GM12891 (cell line): ENCODE measurements around the gene TTC7B.

Source experiments
- PAX5 ChIP-seq: IDR thresholded peaks from 2 replicates; pipeline ENCODE4 v1.6.1; 2011; ENCODE audit warnings: low read length, moderate library complexity, mild to moderate bottlenecking; ENCODE audit not compliant: insufficient read depth, severe bottlenecking
- POLR2A ChIP-seq: IDR thresholded peaks from 2 replicates; pipeline ENCODE4 v1.6.1; 2011; ENCODE audit warnings: low read depth, low read length, control low read depth
- POLR2AphosphoS5 ChIP-seq: IDR thresholded peaks from 2 replicates; pipeline ENCODE4 v1.6.1; 2011; ENCODE audit warnings: low read depth, low read length, control low read depth
- POU2F2 ChIP-seq: IDR thresholded peaks from 2 replicates; pipeline ENCODE4 v1.6.1; 2011; ENCODE audit warnings: low read depth, mild to moderate bottlenecking, control low read depth, low read length, moderate library complexity
- SPI1 ChIP-seq: IDR thresholded peaks from 2 replicates; pipeline ENCODE4 v1.6.1; 2011; ENCODE audit warnings: low read depth, low read length, control low read depth
- TAF1 ChIP-seq: IDR thresholded peaks from 2 replicates; pipeline ENCODE4 v1.6.1; 2011; ENCODE audit warnings: low read depth, low read length, control low read depth

DNA sequence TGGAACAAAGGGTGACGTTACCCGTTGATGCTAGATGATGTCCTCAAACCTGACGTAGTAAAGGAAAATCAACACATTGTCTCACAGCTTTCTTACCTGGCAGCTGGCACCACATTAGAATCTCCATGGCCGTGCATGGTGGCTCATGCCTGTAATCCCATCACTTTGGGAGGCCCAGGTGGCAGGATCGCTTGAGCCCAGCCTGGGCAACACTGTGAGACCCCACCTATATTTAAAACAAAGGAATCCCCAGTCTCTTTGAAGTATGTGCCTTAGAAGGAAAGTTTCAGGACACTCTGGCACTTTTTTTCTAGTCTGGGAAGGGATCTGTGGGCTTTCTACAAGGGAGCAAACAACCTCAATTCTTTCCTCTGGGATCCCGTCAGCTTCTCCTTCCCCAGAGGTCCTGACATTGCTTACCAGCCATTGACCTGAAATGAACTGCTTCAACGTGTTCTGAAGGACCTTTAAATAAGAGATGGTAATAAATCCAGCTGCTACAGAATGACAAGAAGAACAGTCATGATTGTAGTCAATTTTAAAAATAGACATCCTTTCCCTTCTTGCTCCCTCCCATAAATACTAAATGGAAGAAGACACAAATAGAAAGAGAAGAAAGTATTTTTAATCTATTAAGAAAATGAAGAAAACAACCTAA, 33.7 kb upstream of the TTC7B start:
- TF ChIP-seq POLR2A (no peak), POLR2AphosphoS5 (no peak), SPI1 (no peak), TAF1 (no peak), PAX5 (no peak), POU2F2 (no peak)
